Activated T-cell treated with anti-CD3 and anti-CD28 coated beads, Interleukin-2, amount 50 U/mL, for 1 hour (primary cell): Measurements from ENCODE around the gene SPRR2B.
"Not testable (repeated sequence)": the region's sequence is repeated elsewhere in the genome, so short reads cannot be mapped to it uniquely, and the experiment has no call there.

Experiments used
- DNase-seq: peaks from one replicate; pipeline ENCODE4 v3.0.0-alpha.2; 2020

The SPRR2B gene

DNA sequence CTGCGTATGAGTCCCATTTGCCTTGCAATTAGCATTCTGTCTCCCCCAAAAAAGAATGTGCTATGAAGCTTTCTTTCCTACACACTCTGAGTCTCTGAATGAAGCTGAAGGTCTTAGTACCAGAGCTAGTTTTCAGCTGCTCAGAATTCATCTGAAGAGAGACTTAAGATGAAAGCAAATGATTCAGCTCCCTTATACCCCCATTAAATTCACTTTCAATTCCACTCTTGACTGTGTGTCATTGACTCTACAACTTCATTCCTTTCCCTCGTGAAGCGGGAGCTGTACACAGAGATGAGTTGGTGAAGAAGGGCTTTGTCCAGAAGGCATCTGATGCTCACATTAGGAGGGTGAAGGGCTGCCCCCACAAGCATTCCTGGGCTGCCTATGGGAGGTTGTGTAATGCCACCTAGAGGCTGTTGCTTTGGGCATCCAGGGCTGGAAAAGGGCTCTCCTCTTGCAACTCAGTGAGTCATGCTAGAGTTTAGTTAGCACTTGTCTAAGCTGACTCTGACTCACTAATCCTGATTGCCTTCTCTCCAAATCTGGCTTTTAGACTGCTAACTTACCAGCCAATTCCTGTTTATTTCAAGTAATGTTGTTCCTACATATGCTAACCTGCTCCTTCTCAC lies 38.6 kb downstream of the SPRR2B start:
- no peak for DNase-seq

GRCh38 chr1:153032073-153032472 lies 39.3 kb downstream of the SPRR2B start:
- DNase-seq: no peak

DNA sequence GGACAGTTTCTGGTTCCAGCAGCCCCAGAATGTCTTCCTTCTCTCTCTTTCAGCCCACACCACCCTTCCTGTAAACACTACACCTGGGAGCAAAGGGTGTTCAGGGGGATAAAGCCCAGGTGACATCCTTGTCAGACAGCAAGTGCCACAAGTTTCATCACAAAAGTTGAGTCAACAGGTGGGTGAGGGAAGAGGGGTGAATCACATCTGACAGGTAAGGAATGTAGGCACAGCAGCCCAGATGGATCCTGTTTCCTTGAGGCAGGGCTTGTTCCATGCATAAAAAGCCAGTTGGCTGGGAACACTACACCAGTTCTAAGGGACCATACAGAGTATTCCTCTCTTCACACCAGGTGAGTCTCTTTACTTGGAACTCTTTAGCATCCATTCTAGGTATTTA lies 40.5 kb downstream of the SPRR2B start, which contains the start of gene SPRR1B:
TSS of gene SPRR1B (plus strand) at position 309 of the 400 bp plus-strand sequence. CDS start 1,143 bp downstream, outside the sequence.
- DNase-seq: no peak

DNA sequence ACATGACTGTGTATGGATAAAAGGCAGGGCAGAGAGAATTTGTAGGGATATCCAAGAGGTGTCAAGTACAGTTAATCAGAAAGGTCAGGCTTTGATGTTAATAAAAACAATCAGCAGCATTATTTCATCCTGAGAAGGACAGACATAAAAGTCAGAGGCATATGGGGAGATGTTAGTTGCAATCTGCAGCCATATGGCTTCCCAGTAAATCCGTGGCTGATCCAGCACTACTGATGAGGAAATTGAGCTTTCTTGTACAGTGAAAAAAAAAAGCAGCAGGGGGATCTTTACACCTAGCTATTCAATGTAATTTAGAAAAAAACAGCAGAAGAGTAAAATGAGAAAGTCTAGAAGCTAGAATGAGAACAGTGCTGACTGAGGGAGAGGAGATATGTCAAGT lies 42.6 kb downstream of the SPRR2B start:
- no peak for DNase-seq

- DNase-seq: no peak
Measured at GRCh38 chr1:153025797-153026196, 45.6 kb downstream of the SPRR2B start.

- no peak for DNase-seq
Measured at GRCh38 chr1:153024413-153024812, 47.0 kb downstream of the SPRR2B start.

DNA sequence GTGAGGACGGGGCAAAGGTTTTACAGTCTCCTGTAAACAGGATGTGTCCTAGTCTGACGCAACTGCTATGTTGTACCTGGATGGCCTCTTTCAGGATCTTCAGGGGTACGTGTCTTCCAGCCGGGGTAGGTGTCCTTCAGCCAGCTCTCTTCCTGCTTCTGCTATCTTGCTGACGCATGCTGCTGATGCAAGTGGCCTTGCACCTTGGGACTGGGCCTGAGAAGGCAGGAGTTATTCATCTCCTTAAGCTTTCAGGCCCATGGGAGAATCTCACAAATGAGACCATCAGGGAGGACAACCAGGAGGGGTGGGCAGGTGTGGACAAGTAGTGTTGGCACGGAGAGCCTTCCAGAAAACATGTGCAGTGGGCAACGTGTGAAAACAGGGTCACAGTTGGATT lies 48.3 kb downstream of the SPRR2B start:
- no peak for DNase-seq

- not testable (repeated sequence) for DNase-seq
Measured at GRCh38 chr1:153022340-153022739, 49.1 kb downstream of the SPRR2B start.

DNA sequence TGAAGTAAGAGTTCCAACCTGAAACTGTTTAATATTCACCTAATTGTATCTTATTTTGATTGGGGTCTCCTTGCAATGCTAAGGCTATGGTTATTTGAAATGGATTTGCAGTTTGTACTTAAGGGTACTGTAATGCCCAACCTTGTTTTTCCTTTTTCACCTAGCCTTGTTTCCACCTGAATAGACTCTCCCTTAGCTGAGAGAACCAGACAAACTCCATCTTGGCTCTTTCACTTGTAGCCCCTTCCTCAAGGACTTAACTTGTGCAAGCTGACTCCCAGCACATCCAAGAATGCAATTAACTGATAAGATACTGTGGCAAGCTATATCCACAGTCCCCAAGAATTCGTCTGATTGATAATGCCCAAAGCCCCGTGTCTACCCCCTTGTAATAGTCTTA lies 49.6 kb downstream of the SPRR2B start:
- DNase-seq: not testable (repeated sequence)
